ENCODE data around the gene CDC34. TPM values are rescaled to one million over a fixed set of nuclear protein-coding genes. Genes with fewer than 3 reads are reported as not detected.

The CDC34 gene
- total and polyA plus RNA-seq, 9 of the 15 experiments (the other 6 are each of a cell fraction or from before 2014, with no cell fraction given), result 0.80 to 203 (median 65.5) TPM

GRCh38 chr19:531009-531752, 379 bp upstream of the CDC34 start (continued):
- no peak for TF ChIP-seq TRIM25 (IDR thresholded peaks at IDR 0.05; ENCODE audit: borderline replicate concordance)
- no peak for TF ChIP-seq RAD51 (IDR thresholded peaks at IDR 0.05; ENCODE audit: borderline replicate concordance, low read depth)
- no peak; the same call in 1 of the 2 replicates for TF ChIP-seq ILF3 (IDR thresholded peaks at IDR 0.05; ENCODE audit: borderline replicate concordance)
- no peak for TF ChIP-seq KAT8 (IDR thresholded peaks at IDR 0.05; ENCODE audit: low read depth)
- TF ChIP-seq ID3 (CRISPR knock-in tag; IDR thresholded peaks at IDR 0.05), result no peak
- peak; percentile 69; the same call in 1 of the 2 replicates for TF ChIP-seq ID3 (tag; IDR thresholded peaks at IDR 0.05)
- no peak for TF ChIP-seq NELFE (IDR thresholded peaks at IDR 0.05; ENCODE audit: insufficient read depth, insufficient read length)
- no peak for TF ChIP-seq HBP1 (CRISPR knock-in tag; IDR thresholded peaks at IDR 0.05)
- no peak for TF ChIP-seq ZNF445 (CRISPR knock-in tag; IDR thresholded peaks at IDR 0.05; ENCODE audit: low read depth)
- TF ChIP-seq HNRNPL (IDR thresholded peaks at IDR 0.05; ENCODE audit: low read depth, low read length), result no peak
- peak; percentile 85 for TF ChIP-seq VEZF1 (CRISPR knock-in tag; IDR thresholded peaks at IDR 0.05)
- no peak for TF ChIP-seq TOE1 (IDR thresholded peaks at IDR 0.05; ENCODE audit: borderline replicate concordance)
- TF ChIP-seq TOE1 (CRISPR knock-in tag; IDR thresholded peaks at IDR 0.05; ENCODE audit: borderline replicate concordance, low read depth), result no peak
- no peak for TF ChIP-seq KDM1A (IDR thresholded peaks at IDR 0.05)
- no peak for TF ChIP-seq ETS2 (tag; IDR thresholded peaks at IDR 0.05; ENCODE audit: borderline replicate concordance, poor library complexity, severe bottlenecking)
- no peak for TF ChIP-seq ZNF146 (CRISPR knock-in tag; IDR thresholded peaks at IDR 0.05; ENCODE audit: unreplicated experiment)
- no peak for TF ChIP-seq RBBP5 (IDR thresholded peaks at IDR 0.05; ENCODE audit: borderline replicate concordance, insufficient read depth, low read length, poor library complexity, severe bottlenecking)
- no peak for TF ChIP-seq RAD21 (CRISPR knock-in tag; conservative IDR thresholded peaks at IDR 0.05 in 1 of 2, IDR thresholded peaks at IDR 0.05 in 1 of 2)
- peak; percentile 79; the same call in 1 of the 2 replicates for TF ChIP-seq MTA3 (IDR thresholded peaks at IDR 0.05; ENCODE audit: borderline replicate concordance)
- TF ChIP-seq SUPT5H (IDR thresholded peaks at IDR 0.05), result peak; percentile 49
- no peak for TF ChIP-seq ZNF175 (CRISPR knock-in tag; IDR thresholded peaks at IDR 0.05; ENCODE audit: low read depth)
- no peak for TF ChIP-seq ZNF717 (CRISPR knock-in tag; IDR thresholded peaks at IDR 0.05)
- no peak for TF ChIP-seq ZNF140 (CRISPR knock-in tag; IDR thresholded peaks at IDR 0.05)

Measured in K562 (cell line).